GM21723 (cell line): ENCODE measurements around the gene AKAP13.
"Not testable (repeated sequence)": the region's sequence is repeated elsewhere in the genome, so short reads cannot be mapped to it uniquely, and the experiment has no call there.

ENCODE experiments used
- ATAC-seq: cut with Tn5 transposase; IDR thresholded peaks from one replicate; pipeline ENCODE4 v1.9.1; 2021; ENCODE audit warnings: mild to moderate bottlenecking, moderate library complexity; ENCODE audit not compliant: unreplicated experiment

AKAP13 gene

GRCh38 chr15:85795337-85796305 lies 415.2 kb downstream of the AKAP13 start:
- ATAC-seq = no peak

GRCh38 chr15:85796371-85796770 lies 416.0 kb downstream of the AKAP13 start:
- ATAC-seq = not testable (repeated sequence)
